Posterior vena cava (tissue), 2 donors: ENCODE measurements around the gene SPATA6L. TPM values are rescaled to one million over a fixed set of nuclear protein-coding genes. Genes with fewer than 3 reads are reported as not detected.

Experiments used
- DNase-seq: peaks from one replicate; pipeline ENCODE4 v3.0.0-alpha.2; 2020; ENCODE audit warnings: low spot score
- intact Hi-C, 2 donors: fragments of 100-400 bp; cut with DNase I; formaldehyde crosslinking; loops; one replicate each; pipeline versions ENCODE4 v1.14.1 to v1.14.2; 2022 to 2023
- total RNA-seq, 2 donors: library from RNA; stranded (reverse); fragmentation: NEBNext Ultra II Directional; extraction: Animal tissue kit (Norgen Biotek cat#: 25700); gene quantifications; one replicate each; pipeline ENCODE4 v1.2.1, GENCODE V29; 2021
- donor health status: DM: yes; HTN: yes; CAD: no.
- donor health status: DM: yes; HTN: yes; CAD: no.

SPATA6L gene
- total RNA-seq, 2 donors from 2014 or later, result 3.0 to 3.7 TPM

DNA sequence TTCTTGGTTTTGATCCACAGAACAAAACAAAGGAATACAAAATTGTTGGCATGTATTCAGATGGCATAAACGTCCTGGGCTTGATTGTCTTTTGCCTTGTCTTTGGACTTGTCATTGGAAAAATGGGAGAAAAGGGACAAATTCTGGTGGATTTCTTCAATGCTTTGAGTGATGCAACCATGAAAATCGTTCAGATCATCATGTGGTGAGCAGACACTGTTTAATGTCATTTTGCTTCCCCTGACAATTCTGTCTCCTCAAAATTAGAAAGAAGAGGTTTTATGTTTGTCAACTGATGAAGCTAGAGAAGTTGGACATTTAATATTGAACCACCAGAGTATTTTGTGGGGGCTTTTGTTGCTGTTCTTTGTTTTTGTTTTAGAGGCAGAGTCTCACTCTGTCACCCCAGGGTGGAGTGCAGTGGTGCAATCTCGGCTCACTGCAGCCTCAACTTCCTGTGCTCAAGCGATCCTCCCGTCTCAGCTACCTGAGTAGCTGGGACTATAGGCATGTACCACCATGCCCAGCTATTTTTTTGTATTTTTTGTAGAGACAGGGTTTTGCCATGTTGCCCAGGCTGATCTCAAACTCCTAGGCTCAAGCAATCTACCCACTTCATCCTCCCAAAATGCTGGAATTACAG, 94.0 kb downstream of the SPATA6L start:
- no peak for DNase-seq
- intact Hi-C loops, result no loop called here

- intact Hi-C loops, result no loop called here
- DNase-seq, result no peak
Measured at GRCh38 chr9:4569101-4569500, 97.2 kb downstream of the SPATA6L start.

- intact Hi-C loops, result no loop called here
- no peak for DNase-seq
Measured at GRCh38 chr9:4567601-4568000, 98.7 kb downstream of the SPATA6L start.

DNA sequence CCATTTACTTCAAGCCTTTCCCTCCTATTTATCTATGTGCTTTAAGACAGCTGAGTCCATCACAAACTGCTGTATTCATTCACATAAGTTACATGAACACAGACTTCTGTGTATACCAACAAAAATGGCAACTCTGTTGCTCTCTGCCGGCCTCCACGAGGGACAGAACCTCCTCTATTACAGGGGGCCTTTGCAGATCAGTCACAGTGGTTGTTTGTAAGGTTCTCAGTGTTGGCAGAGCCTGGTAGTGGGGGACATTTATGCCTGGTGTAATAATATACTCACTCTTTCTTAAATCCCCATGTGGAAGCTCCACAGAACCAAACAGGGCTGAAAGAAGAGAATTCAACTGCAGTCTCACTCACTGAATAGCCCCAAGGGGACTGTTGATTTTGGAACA, 99.5 kb downstream of the SPATA6L start:
- intact Hi-C loops, result no loop called here

GRCh38 chr9:4563105-4563504, 103.2 kb downstream of the SPATA6L start:
- no peak for DNase-seq
- intact Hi-C loops, result no loop called here

More for the DNA sequence above, 99.5 kb downstream of the SPATA6L start:
- DNase-seq, result no peak

DNA sequence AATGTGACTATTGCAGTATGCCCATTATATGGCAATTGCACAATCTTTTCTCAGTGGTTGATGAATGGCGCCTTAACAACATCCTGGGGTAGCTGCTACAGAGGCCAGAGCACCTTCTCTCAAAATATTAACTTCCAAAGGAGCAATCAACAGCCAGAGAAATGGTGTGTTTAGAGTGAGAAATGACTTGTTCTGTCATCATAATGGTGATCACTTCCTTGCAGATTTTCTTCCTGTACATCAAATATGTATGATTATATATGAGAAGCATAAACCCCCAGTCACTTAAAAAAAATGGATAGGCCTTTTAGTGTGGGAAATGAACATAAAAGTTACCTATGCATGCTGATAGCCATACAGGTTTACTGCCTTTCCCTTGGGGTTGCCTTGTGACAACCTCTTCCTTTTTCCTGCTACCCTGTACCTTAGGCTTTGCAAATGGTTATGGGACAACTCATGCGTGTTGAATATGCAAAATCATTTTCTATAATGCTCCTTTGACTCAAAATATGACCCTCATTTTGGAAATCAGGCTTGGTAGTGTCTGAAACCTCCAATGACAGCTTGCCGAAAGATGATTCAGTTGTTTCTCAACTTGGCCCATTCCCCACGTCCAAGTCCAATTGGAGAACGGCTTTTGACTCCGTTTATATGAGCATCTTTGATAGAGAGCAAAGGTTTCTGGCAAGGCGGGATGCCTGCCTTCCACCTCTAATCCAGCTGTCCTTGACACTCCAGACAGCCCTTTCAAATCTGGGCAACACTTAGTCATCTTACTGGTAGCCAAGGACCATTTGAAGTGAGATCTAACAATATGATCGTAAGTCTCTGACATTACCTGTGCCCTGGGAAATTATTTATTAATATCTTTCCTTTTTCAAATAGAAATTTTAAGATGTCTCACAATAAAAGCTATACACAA, 106.8 kb downstream of the SPATA6L start:
- no peak for DNase-seq
- intact Hi-C loops, result no loop called here

DNA sequence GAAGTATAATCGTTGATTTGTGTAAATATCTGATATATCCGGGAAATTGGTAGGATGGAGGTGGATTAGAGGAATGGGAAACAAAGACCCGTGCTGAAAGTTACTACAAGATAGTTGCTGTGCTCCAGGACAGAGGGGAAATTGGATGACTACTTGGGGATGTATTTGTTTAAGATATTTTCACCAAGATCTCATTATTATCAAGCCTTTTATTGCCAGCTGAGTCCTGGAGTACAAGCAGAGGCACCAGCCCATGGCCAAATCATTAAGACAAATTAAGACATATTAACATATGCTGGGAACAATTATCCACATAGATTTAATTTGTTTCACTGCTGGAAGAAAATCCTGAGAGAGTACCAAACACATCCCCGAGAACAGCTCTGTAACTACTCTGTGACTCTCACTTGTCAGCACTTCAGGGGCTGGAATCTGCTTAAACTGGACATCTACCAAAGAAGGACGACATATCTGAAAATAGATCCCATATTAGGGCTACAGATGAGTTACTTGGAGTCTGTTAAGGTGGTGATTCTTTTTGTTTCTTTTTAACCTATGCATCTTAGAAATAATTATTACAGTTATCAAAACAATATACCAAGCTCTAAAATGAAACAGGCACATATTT, 107.8 kb downstream of the SPATA6L start:
- DNase-seq, result no peak
- intact Hi-C loops, result no loop called here

DNA sequence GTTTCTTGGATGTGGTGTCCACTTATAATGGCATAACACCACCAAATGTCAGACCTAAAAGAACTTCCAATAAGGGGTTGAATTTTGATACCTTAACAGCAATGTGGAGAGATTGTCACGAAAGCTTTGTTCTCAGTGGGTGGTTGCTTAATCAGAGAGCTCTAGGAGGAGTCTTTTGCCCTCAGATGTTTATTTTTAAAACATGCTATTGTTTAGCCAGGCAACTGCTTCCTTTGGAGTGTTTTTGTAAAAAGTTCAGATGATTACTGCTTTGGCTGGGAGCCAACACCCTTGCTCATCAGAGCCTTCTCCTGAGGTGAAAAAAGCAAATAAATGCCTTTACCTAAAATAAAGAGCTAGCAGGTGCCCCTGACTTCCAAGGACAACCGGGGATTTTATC, 111.0 kb downstream of the SPATA6L start:
- intact Hi-C loops, result no loop called here
- DNase-seq, result no peak

- intact Hi-C loops, result no loop called here
- DNase-seq, result no peak
Measured at GRCh38 chr9:4553951-4554381, 112.3 kb downstream of the SPATA6L start.

DNA sequence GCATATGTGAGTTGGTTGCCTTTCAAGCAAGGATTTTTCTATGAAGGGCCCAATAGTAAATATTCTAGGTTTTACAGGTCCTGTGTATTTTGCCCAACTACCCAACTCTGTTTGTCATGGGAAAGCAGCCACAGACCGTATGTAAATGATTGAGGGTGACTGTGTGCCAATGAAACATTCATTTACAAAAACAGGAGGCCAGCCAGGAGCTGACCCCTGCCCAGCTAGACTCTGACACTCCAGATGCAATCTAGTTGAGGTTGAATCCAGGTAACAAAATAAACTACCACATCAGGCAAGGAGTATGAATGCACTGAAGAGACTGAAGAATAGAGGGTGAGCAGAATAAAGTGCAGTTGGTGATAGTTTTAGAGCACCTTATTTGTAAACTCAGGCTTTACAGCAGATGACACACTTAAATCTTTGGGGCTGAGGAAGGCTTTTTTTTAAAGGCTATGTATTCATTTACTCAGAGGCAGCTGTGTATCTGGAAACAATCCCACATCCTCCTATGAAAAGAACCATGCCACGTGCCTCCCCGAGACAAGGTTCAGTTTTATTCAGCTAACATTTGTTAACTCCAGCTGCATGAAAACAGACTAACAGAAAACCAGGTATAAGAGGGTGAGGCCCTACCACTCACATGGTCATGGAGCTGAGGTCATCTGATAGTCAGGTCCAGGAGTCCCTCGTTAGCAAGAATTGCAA, 115.3 kb downstream of the SPATA6L start:
- intact Hi-C loops, result no loop called here
- DNase-seq, result no peak

- DNase-seq, result no peak
- intact Hi-C loops, result no loop called here
Measured at GRCh38 chr9:4549751-4550295, 116.5 kb downstream of the SPATA6L start.

GRCh38 chr9:4548811-4549725, 117.2 kb downstream of the SPATA6L start:
- intact Hi-C loops, result no loop called here
- DNase-seq, result no peak

Other genes starting within 250 kb of the SPATA6L start
- gene SLC1A1, start 176.0 kb downstream of the SPATA6L start, total RNA-seq, result 1 to 10 TPM; 2.5 to 4.2 TPM
- 1 to 10 TPM; 4.3 to 4.9 TPM for gene PLPP6, start 4.2 kb downstream of the SPATA6L start, total RNA-seq
- 10 to 100 TPM; 36.2 to 39.7 TPM for gene CDC37L1, start 13.1 kb upstream of the SPATA6L start, total RNA-seq
- 10 to 100 TPM; 48.4 to 50.8 TPM for gene AK3, start 74.7 kb upstream of the SPATA6L start, total RNA-seq
- gene RCL1, start 126.5 kb upstream of the SPATA6L start, total RNA-seq, result 10 to 100 TPM; 22.1 to 24.7 TPM